IPS-11a (cell line): ENCODE data around the gene MAST4.

Experiments used
- H3K4me3 ChIP-seq: one replicate; pipeline ENCODE4 v1.5.1; 2013; ENCODE audit warnings: low read depth, low read length, control low read depth

The MAST4 gene

GRCh38 chr5:67030289-67031056 is 434.3 kb downstream of the MAST4 start:
- H3K4me3 ChIP-seq, result no peak overlapping the region

- H3K4me3 ChIP-seq, result no peak overlapping the region
These were observed 434.9 kb downstream of the MAST4 start for GRCh38 chr5:67031057-67031443.

- no peak overlapping the region for H3K4me3 ChIP-seq
These were observed 435.5 kb downstream of the MAST4 start for GRCh38 chr5:67031692-67032091.

GRCh38 chr5:67032921-67033664 is 436.9 kb downstream of the MAST4 start:
- H3K4me3 ChIP-seq, result no peak overlapping the region

- no peak overlapping the region for H3K4me3 ChIP-seq
These were observed 437.9 kb downstream of the MAST4 start for GRCh38 chr5:67033880-67034651.

GRCh38 chr5:67035098-67035740 is 439.0 kb downstream of the MAST4 start:
- no peak overlapping the region for H3K4me3 ChIP-seq

- H3K4me3 ChIP-seq, result no peak overlapping the region
These were observed 441.0 kb downstream of the MAST4 start for GRCh38 chr5:67037171-67037570.

- H3K4me3 ChIP-seq, result no peak overlapping the region
These were observed 442.8 kb downstream of the MAST4 start for GRCh38 chr5:67038817-67039603.

GRCh38 chr5:67042176-67043003 is 446.2 kb downstream of the MAST4 start:
- no peak overlapping the region for H3K4me3 ChIP-seq

GRCh38 chr5:67043796-67044511 is 447.8 kb downstream of the MAST4 start:
- no peak overlapping the region for H3K4me3 ChIP-seq

- no peak overlapping the region for H3K4me3 ChIP-seq
These were observed 449.9 kb downstream of the MAST4 start for GRCh38 chr5:67045816-67046740.

GRCh38 chr5:67047160-67047559 is 451.0 kb downstream of the MAST4 start:
- no peak overlapping the region for H3K4me3 ChIP-seq

GRCh38 chr5:67047616-67048015 is 451.4 kb downstream of the MAST4 start:
- no peak overlapping the region for H3K4me3 ChIP-seq

GRCh38 chr5:67050125-67050524 is 453.9 kb downstream of the MAST4 start:
- H3K4me3 ChIP-seq, result no peak overlapping the region

GRCh38 chr5:67050635-67051034 is 454.4 kb downstream of the MAST4 start:
- H3K4me3 ChIP-seq, result no peak overlapping the region

- H3K4me3 ChIP-seq, result no peak overlapping the region
These were observed 455.0 kb downstream of the MAST4 start for GRCh38 chr5:67051164-67051563.

- no peak overlapping the region for H3K4me3 ChIP-seq
These were observed 455.8 kb downstream of the MAST4 start for GRCh38 chr5:67052034-67052433.

- no peak overlapping the region for H3K4me3 ChIP-seq
These were observed 457.0 kb downstream of the MAST4 start for GRCh38 chr5:67053229-67053628.
